Peyer's patch (tissue), 4 donors: ENCODE measurements around the gene SPRED1.

ENCODE experiments used
- POLR2A ChIP-seq, 2 donors: fragments of 450-650 bp; IDR thresholded peaks; one replicate each; pipeline ENCODE4 v1.5.1; 2017; ENCODE audit warnings: antibody characterized with exemption in 2 of 2, mild to moderate bottlenecking in 2 of 2, moderate library complexity in 2 of 2
- TF ChIP-seq, protein P1 (sequence below), 6 experiments: fragments of 450-650 bp in 4 of 6; fragments of 200-600 bp in 2 of 6; sonication (generic) in 1 of 6; IDR thresholded peaks; one replicate each; pipeline ENCODE4 v1.5.1; 2017 to 2019; ENCODE audit warnings: antibody characterized with exemption in 6 of 6, mild to moderate bottlenecking in 3 of 6, moderate library complexity in 1 of 6

DNA sequence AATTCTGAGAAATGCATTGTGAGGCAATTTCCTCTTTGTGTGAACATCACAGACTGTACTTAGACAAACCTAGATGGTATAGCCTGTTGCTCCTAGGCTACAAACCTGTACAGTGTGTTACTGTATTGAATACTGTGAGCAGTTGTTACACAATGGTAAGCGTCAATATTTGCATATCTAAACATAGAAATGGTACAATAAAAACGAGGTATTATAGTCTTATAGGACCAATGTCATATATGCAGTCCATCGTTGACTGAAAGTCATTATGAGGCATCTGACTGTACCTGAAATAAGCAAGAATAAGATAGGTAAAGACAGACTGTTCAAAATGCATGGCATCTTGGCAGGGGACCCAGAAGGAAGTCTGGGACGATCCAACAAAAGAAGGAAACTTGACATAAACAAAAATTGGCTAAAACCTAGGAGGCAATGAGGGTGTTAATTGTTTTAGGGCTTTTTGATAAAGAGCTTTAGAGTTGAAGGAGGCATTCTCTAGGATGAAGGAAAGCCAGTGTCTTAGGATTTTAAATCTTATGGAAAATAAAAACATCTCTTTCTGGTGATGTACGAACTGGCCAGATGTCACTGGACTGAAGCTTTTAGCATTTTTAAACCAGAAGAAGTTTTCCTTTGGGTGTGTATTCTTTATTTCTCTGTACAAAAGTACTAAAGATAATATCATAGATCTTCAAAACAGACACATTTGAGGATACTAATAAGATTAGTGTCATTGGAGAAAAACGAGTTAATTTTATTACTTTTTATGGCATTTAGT is 9.2 kb upstream of the SPRED1 start:
- TF ChIP-seq, protein P1, sequence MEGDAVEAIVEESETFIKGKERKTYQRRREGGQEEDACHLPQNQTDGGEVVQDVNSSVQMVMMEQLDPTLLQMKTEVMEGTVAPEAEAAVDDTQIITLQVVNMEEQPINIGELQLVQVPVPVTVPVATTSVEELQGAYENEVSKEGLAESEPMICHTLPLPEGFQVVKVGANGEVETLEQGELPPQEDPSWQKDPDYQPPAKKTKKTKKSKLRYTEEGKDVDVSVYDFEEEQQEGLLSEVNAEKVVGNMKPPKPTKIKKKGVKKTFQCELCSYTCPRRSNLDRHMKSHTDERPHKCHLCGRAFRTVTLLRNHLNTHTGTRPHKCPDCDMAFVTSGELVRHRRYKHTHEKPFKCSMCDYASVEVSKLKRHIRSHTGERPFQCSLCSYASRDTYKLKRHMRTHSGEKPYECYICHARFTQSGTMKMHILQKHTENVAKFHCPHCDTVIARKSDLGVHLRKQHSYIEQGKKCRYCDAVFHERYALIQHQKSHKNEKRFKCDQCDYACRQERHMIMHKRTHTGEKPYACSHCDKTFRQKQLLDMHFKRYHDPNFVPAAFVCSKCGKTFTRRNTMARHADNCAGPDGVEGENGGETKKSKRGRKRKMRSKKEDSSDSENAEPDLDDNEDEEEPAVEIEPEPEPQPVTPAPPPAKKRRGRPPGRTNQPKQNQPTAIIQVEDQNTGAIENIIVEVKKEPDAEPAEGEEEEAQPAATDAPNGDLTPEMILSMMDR (IDR thresholded peaks at IDR 0.05): no peak
- no peak for TF ChIP-seq POLR2A (IDR thresholded peaks at IDR 0.05)
